H9 (cell line): ENCODE measurements around the gene AMER2. TPM values are rescaled to one million over a fixed set of nuclear protein-coding genes. Genes with fewer than 3 reads are reported as not detected.

Experiments used
- DNase-seq: peaks from one replicate; pipeline ENCODE4 v3.0.0-alpha.2; 2017
- H2AFZ ChIP-seq: one replicate; pipeline ENCODE4 v1.6.1; 2013; ENCODE audit warnings: mild to moderate bottlenecking, low read length, control low read depth, moderate library complexity
- H2AK5ac ChIP-seq: 2 replicates; pipeline ENCODE4 v1.6.1; 2013; ENCODE audit warnings: low read length, control low read depth, mixed read lengths; ENCODE audit not compliant: insufficient read length
- H2BK120ac ChIP-seq: one replicate; pipeline ENCODE4 v1.6.1; 2013; ENCODE audit warnings: low read depth, mild to moderate bottlenecking, low read length, control low read depth, inconsistent platforms; ENCODE audit not compliant: poor library complexity, severe bottlenecking
- H2BK12ac ChIP-seq: 2 replicates; pipeline ENCODE4 v1.6.1; 2013; ENCODE audit warnings: low read length, control low read depth, mixed read lengths, low read depth; ENCODE audit not compliant: insufficient read length
- H2BK15ac ChIP-seq: 2 replicates; pipeline ENCODE4 v1.6.1; 2013; ENCODE audit warnings: low read depth, low read length, control low read depth
- H2BK20ac ChIP-seq: one replicate; pipeline ENCODE4 v1.6.1; 2013; ENCODE audit warnings: low read depth, mild to moderate bottlenecking, low read length, control low read depth, inconsistent platforms; ENCODE audit not compliant: poor library complexity, severe bottlenecking
- H2BK5ac ChIP-seq: 2 replicates; pipeline ENCODE4 v1.6.1; 2013; ENCODE audit warnings: low read length, control low read depth, mixed read lengths; ENCODE audit not compliant: insufficient read length
- H3K14ac ChIP-seq: 2 replicates; pipeline ENCODE4 v1.6.1; 2013; ENCODE audit warnings: low read length, control low read depth; ENCODE audit not compliant: insufficient read depth
- H3K18ac ChIP-seq: 2 replicates; pipeline ENCODE4 v1.6.1; 2013; ENCODE audit warnings: low read depth, mild to moderate bottlenecking, mixed read lengths, low read length, control low read depth; ENCODE audit not compliant: insufficient read length
- H3K23ac ChIP-seq: 2 replicates; pipeline ENCODE4 v1.6.1; 2013; ENCODE audit warnings: low read length, control low read depth, mixed read lengths, low read depth; ENCODE audit not compliant: insufficient read length
- H3K23me2 ChIP-seq: 2 replicates; pipeline ENCODE4 v1.6.1; 2013; ENCODE audit warnings: low read depth, mild to moderate bottlenecking, mixed read lengths, low read length, control low read depth; ENCODE audit not compliant: insufficient read length, poor library complexity, severe bottlenecking
- H3K27ac ChIP-seq: 2 replicates; pipeline ENCODE4 v1.5.1; 2013; ENCODE audit warnings: low read length, control low read depth, mixed read lengths, low read depth; ENCODE audit not compliant: insufficient read length
- H3K27me3 ChIP-seq: 2 replicates; pipeline ENCODE4 v1.6.1; 2013; ENCODE audit warnings: low read length, control low read depth, inconsistent platforms; ENCODE audit not compliant: insufficient read depth
- H3K4ac ChIP-seq: 2 replicates; pipeline ENCODE4 v1.6.1; 2013; ENCODE audit warnings: low read depth, mild to moderate bottlenecking, control low read depth, inconsistent platforms, low read length, moderate library complexity
- H3K4me1 ChIP-seq: 2 replicates; pipeline ENCODE4 v1.6.1; 2013; ENCODE audit warnings: low read length, control low read depth, inconsistent platforms; ENCODE audit not compliant: insufficient read depth
- H3K4me2 ChIP-seq: 2 replicates; pipeline ENCODE4 v1.6.1; 2013; ENCODE audit warnings: low read length, control low read depth, mixed read lengths; ENCODE audit not compliant: insufficient read length, insufficient read depth
- H3K56ac ChIP-seq: 2 replicates; pipeline ENCODE4 v1.6.1; 2013; ENCODE audit warnings: low read depth, mild to moderate bottlenecking, mixed read lengths, low read length, control low read depth; ENCODE audit not compliant: insufficient read length
- H3K79me1 ChIP-seq: 2 replicates; pipeline ENCODE4 v1.6.1; 2013; ENCODE audit warnings: low read depth, mild to moderate bottlenecking, moderate library complexity, low read length, control low read depth, inconsistent platforms; ENCODE audit not compliant: insufficient read depth, poor library complexity, severe bottlenecking
- H3K79me2 ChIP-seq: 2 replicates; pipeline ENCODE4 v1.6.1; 2013; ENCODE audit warnings: low read length, control low read depth, inconsistent platforms; ENCODE audit not compliant: insufficient read depth
- H3K9ac ChIP-seq: 2 replicates; pipeline ENCODE4 v1.6.1; 2013; ENCODE audit warnings: low read length, control low read depth, mixed read lengths; ENCODE audit not compliant: insufficient read length; ENCODE audit errors: extremely low read depth
- H3K9me3 ChIP-seq: one replicate; pipeline ENCODE4 v1.6.1; 2013; ENCODE audit warnings: low read depth, low read length, inconsistent platforms; ENCODE audit not compliant: control insufficient read depth
- H3T11ph ChIP-seq: one replicate; pipeline ENCODE4 v1.6.1; 2013; ENCODE audit warnings: mild to moderate bottlenecking, low read length, control low read depth, inconsistent platforms
- H4K20me1 ChIP-seq: one replicate; pipeline ENCODE4 v1.6.1; 2013; ENCODE audit not compliant: control insufficient read depth, insufficient read length, insufficient read depth
- H4K5ac ChIP-seq: 2 replicates; pipeline ENCODE4 v1.6.1; 2013; ENCODE audit warnings: low read depth, mild to moderate bottlenecking, mixed read lengths, low read length, control low read depth; ENCODE audit not compliant: insufficient read length
- H4K8ac ChIP-seq: replicated peaks from 2 replicates; pipeline ENCODE4 v1.6.1; 2013; ENCODE audit warnings: low read length, control low read depth, mixed read lengths, low read depth; ENCODE audit not compliant: insufficient read length
- H4K91ac ChIP-seq: 2 replicates; pipeline ENCODE4 v1.6.1; 2013; ENCODE audit warnings: low read depth, mild to moderate bottlenecking, moderate library complexity, mixed read lengths, low read length, control low read depth; ENCODE audit not compliant: insufficient read length
- H3K27ac Mint-ChIP-seq, 3 experiments: 2 replicates in 2 of 3; 3 replicates in 1 of 3; pipeline ENCODE4 v1.8.0; 2020 to 2021; ENCODE audit warnings: mixed read lengths in 3 of 3, mild to moderate bottlenecking in 1 of 3, moderate library complexity in 1 of 3
- H3K27me3 Mint-ChIP-seq: 2 replicates; pipeline ENCODE4 v1.8.0; 2021; ENCODE audit warnings: low read depth, mild to moderate bottlenecking, moderate library complexity, mixed read lengths
- H3K36me3 Mint-ChIP-seq, 3 experiments: 2 replicates in 2 of 3; 3 replicates in 1 of 3; pipeline ENCODE4 v1.8.0; 2020 to 2021; ENCODE audit warnings: low read depth in 3 of 3, mixed read lengths in 3 of 3; ENCODE audit not compliant: insufficient read depth in 1 of 3
- H3K4me1 Mint-ChIP-seq, 2 experiments: 2 replicates each; pipeline ENCODE4 v1.8.0; 2020; ENCODE audit warnings: mixed read lengths in 2 of 2
- H3K4me3 Mint-ChIP-seq, 2 experiments: 2 replicates in 1 of 2; 3 replicates in 1 of 2; pipeline ENCODE4 v1.8.0; 2020 to 2021; ENCODE audit warnings: mild to moderate bottlenecking in 2 of 2, mixed read lengths in 2 of 2, moderate library complexity in 1 of 2
- H3K9me3 Mint-ChIP-seq, 2 experiments: 2 replicates in 1 of 2; 3 replicates in 1 of 2; pipeline ENCODE4 v1.8.0; 2020; ENCODE audit warnings: mild to moderate bottlenecking in 2 of 2, mixed read lengths in 2 of 2, moderate library complexity in 1 of 2
- WGBS: extraction: QIAGEN DNeasy Blood & Tissue Kit; methylation state at CpG from one replicate; pipeline ENCODE4 v1.1.7; 2013; ENCODE audit warnings: missing lambda C conversion rate, low lambda C conversion rate, mixed read lengths; ENCODE audit not compliant: insufficient read length; ENCODE audit errors: extremely low coverage; 5-methylcytosine and 5-hydroxymethylcytosine counted together
- total RNA-seq: library from RNA; stranded (reverse); gene quantifications from 2 replicates; pipeline ENCODE4 v1.2.1, GENCODE V29; 2021
- TF ChIP-seq, protein P1 (sequence below): fragments of 200-600 bp; sonication (generic); conservative IDR thresholded peaks from 3 replicates; pipeline ENCODE4 v1.8.0; 2021; ENCODE audit warnings: antibody characterized with exemption, mild to moderate bottlenecking

AMER2 gene
- total RNA-seq, 1 experiment from 2014 or later = 0.02 TPM

DNA sequence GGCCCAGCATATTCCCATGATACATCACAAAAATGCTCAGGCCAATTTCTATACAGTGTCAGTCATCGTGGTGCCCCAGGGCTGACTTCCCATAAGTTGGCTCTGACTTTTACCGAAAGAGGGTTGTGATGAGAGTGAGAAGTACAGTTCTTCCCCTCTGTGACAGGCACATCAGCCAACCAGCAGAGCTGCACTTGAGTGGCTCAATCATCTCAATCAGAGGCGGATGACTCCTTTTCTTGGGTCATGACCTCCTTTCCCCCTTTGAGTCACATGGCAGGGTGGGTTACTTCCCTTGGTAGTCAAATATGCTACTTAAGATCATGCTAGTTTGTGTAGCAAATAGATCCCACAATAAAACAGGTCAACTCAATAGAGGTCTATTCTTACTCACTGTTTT is 6.9 kb upstream of the AMER2 start:
- Histone ChIP-seq H3K56ac (no peak overlapping the region), H4K5ac (no peak overlapping the region), H3K4me1 (peaks cover 3% of the 10 kb centered on the region; the same call in 1 of the 2 replicates), H3K4ac (no peak overlapping the region), H3T11ph (no peak overlapping the region), H3K23ac (no peak overlapping the region), H2BK12ac (no peak overlapping the region), H3K9me3 (no peaks in the 10 kb centered on the region), H3K18ac (no peak overlapping the region), H3K79me1 (no peaks in the 10 kb centered on the region), H2BK5ac (no peak overlapping the region), H2BK120ac (no peak overlapping the region), H2BK15ac (no peak overlapping the region), H3K79me2 (no peaks in the 10 kb centered on the region), H3K27me3 (no peaks in the 10 kb centered on the region), H2AFZ (no peak overlapping the region), H2BK20ac (no peak overlapping the region), H3K9ac (no peak overlapping the region), H3K23me2 (no peaks in the 10 kb centered on the region), H2AK5ac (no peak overlapping the region), H3K14ac (no peak overlapping the region), H3K27ac (no peak overlapping the region), H4K20me1 (no peaks in the 10 kb centered on the region), H4K8ac (no peak overlapping the region), H3K4me2 (no peak overlapping the region), H4K91ac (no peak overlapping the region)
- Mint-ChIP-seq H3K9me3 (peaks cover 0 to 2% of the 10 kb centered on the region in 2 experiments; a peak in 2 of 5 replicates), H3K36me3 (peaks cover 0 to 2% (median 0%) of the 10 kb centered on the region in 3 experiments; a peak in 2 of 7 replicates), H3K4me1 (peaks cover 19 to 21% of the 10 kb centered on the region in 2 experiments), H3K4me3 (no peak overlapping the region), H3K27me3 (peaks cover 28% of the 10 kb centered on the region), H3K27ac (no peak overlapping the region)
- no peak for DNase-seq
- WGBS = no CpG with 5 or more reads among the region's 3 CpGs
- TF ChIP-seq, protein P1, sequence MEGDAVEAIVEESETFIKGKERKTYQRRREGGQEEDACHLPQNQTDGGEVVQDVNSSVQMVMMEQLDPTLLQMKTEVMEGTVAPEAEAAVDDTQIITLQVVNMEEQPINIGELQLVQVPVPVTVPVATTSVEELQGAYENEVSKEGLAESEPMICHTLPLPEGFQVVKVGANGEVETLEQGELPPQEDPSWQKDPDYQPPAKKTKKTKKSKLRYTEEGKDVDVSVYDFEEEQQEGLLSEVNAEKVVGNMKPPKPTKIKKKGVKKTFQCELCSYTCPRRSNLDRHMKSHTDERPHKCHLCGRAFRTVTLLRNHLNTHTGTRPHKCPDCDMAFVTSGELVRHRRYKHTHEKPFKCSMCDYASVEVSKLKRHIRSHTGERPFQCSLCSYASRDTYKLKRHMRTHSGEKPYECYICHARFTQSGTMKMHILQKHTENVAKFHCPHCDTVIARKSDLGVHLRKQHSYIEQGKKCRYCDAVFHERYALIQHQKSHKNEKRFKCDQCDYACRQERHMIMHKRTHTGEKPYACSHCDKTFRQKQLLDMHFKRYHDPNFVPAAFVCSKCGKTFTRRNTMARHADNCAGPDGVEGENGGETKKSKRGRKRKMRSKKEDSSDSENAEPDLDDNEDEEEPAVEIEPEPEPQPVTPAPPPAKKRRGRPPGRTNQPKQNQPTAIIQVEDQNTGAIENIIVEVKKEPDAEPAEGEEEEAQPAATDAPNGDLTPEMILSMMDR = no peak
